Measurements from ENCODE around the gene MGAT3. TPM values are rescaled to one million over a fixed set of nuclear protein-coding genes. Genes with fewer than 3 reads are reported as not detected.

The MGAT3 gene
- total RNA-seq, 2 donors from 2014 or later = 0.38 to 2.6 TPM

DNA sequence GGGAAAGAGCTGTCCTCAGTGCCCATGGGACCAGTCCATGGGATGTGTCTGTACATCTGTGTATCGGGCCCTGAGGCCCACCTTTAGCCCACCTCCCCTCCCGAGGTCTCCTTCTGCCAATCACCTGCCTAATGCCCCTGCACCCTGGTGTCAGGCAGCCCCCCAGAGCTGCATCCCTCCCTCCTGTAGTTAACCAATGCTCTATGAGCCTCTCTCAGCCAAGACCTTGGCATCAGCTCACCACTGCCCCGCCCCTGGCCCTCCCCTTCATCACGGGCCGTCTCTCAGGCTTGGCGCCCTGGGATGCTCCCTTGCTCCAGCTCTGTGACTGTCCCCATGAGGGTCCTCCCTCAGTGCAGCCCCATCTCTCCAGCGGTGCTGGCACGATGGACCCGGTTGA is 18.5 kb downstream of the MGAT3 start:
- no peak for ATAC-seq
- H3K9me3 Mint-ChIP-seq = no peaks in the 10 kb centered on the region
- H3K27ac Mint-ChIP-seq = no peak overlapping the region
- H3K4me3 Mint-ChIP-seq = no peak overlapping the region
- no peaks in the 10 kb centered on the region for H3K36me3 Mint-ChIP-seq
- H3K27me3 Mint-ChIP-seq = no peaks in the 10 kb centered on the region
- no peak for DNase-seq (ENCODE audit: low spot score)
- peaks cover 5 to 8% of the 10 kb centered on the region in 2 donors for H3K4me1 Mint-ChIP-seq (ENCODE audit: low read depth in 2 of 2)

DNA sequence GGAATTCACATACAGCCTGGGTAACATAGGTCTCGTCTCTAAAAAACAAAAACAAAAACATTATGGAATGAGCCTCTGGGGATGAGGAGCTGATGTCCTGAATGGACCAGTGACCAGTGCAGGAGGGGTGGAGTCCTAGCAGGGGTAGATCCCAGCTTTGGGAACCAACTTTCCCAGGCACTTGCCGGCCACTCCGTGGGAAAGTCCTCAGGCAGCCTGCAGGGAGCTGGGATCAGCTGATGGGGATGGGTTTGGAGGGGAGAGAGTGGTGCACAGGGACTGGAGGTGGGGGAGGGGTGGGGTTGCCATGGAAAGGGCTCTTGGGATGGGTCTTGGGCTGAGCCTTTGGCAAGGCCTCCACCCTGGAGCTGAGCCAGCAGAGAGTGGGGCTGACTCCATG is 19.1 kb downstream of the MGAT3 start:
- H3K4me3 Mint-ChIP-seq = no peak overlapping the region
- no peaks in the 10 kb centered on the region for H3K9me3 Mint-ChIP-seq
- no peak for ATAC-seq
- H3K4me1 Mint-ChIP-seq (ENCODE audit: low read depth in 2 of 2) = peaks cover 5 to 6% of the 10 kb centered on the region in 2 donors
- no peaks in the 10 kb centered on the region for H3K36me3 Mint-ChIP-seq
- no peak for DNase-seq (ENCODE audit: low spot score)
- H3K27me3 Mint-ChIP-seq = no peaks in the 10 kb centered on the region
- no peak overlapping the region for H3K27ac Mint-ChIP-seq

DNA sequence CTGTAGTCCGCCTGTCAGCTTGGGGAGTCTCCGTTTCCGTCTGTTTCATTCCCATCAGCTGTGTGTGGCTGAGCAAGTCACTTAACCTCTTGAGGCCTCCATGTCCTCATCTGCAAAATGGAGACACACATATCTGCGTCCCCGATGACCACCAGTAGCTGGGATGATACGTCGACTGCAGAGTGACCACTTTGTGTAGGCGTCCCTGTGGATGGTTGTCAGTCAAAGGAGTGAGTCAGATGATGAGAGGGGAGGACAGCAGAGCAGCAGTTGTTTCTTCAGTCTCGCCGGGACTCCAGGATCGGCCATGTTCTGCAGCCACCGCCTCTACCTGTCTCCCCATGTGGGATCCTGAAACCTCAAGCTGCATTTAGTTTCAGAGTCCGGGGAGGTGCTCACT is 19.9 kb downstream of the MGAT3 start:
- ATAC-seq (no peak), DNase-seq (ENCODE audit: low spot score) (no peak)
- no peaks in the 10 kb centered on the region for H3K36me3 Mint-ChIP-seq
- no peak overlapping the region for H3K27ac Mint-ChIP-seq
- no peak overlapping the region for H3K4me3 Mint-ChIP-seq
- H3K9me3 Mint-ChIP-seq = no peaks in the 10 kb centered on the region
- peaks cover 2% of the 10 kb centered on the region in 2 donors for H3K4me1 Mint-ChIP-seq (ENCODE audit: low read depth in 2 of 2)
- no peaks in the 10 kb centered on the region for H3K27me3 Mint-ChIP-seq

DNA sequence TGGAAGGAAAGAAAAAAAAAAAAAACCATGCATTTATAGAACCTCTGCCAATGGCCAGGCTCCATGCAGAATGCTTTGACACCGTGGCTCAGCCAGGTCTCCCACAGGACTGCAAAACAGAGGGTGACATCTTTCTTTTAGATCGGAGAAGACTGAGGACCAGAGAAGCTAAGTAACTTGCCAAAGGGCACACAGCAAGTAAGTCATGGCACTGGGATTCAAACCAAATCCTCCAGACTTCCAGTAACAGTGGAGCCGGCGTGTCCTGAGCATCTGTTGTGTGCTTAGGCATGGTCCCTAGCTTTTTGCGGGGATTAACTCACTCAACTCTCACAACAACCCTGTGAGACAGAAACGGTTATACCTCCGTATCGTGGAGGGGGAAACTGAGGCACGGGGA is 20.7 kb downstream of the MGAT3 start:
- H3K36me3 Mint-ChIP-seq = no peaks in the 10 kb centered on the region
- H3K4me1 Mint-ChIP-seq (ENCODE audit: low read depth in 2 of 2) = no peaks in the 10 kb centered on the region
- no peak overlapping the region for H3K27ac Mint-ChIP-seq
- DNase-seq (ENCODE audit: low spot score) (no peak), ATAC-seq (no peak)
- H3K9me3 Mint-ChIP-seq = no peaks in the 10 kb centered on the region
- H3K4me3 Mint-ChIP-seq = no peak overlapping the region
- H3K27me3 Mint-ChIP-seq = no peaks in the 10 kb centered on the region

DNA sequence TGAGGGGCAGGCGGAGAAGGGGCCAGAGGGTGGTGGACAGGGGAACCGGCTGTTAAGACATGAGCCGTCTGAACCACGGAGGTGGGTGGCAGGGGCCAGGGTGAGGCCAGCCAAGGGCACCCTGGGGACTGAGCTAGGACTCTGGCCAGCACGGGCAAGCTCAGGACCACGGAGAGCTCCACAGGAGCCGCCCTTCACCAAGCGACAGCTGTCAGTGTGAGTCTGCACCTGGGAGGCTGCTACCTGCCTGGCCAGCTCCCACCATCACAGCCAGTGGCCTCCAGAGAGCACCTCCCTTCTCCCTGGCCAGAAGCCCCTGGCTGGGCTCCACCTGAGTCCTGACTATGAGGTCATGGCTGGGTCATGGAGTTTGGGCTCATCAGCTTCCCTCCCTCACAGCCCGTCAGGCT is 21.6 kb downstream of the MGAT3 start:
- H3K27ac Mint-ChIP-seq = no peak overlapping the region
- H3K4me1 Mint-ChIP-seq (ENCODE audit: low read depth in 2 of 2) = no peaks in the 10 kb centered on the region

DNA sequence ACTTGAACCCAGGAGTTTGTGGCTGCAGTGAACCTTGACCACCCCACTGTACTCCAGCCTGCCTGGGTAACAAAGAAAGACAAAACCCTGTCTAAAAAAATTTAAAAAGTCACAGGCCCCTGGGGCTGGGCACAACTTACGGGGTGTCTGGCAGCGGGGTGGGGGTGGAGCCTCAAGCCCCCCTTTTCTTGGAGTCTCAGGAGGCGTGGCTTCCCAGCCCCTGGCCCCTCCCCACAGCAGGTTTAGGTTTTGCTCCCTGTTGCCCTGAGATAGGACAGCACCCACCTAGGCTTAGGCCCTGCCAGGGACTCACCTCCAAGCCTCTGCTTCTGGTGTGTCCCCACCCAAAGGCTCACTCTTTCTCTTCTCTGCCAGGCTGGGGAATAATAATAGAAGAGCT is 22.4 kb downstream of the MGAT3 start:
- DNase-seq (ENCODE audit: low spot score) = no peak
- Mint-ChIP-seq H3K4me1 (ENCODE audit: low read depth in 2 of 2) (no peaks in the 10 kb centered on the region), H3K9me3 (no peaks in the 10 kb centered on the region), H3K27ac (no peak overlapping the region), H3K4me3 (no peak overlapping the region), H3K27me3 (no peaks in the 10 kb centered on the region), H3K36me3 (no peaks in the 10 kb centered on the region)
- ATAC-seq = no peak

More for the DNA sequence above, 21.6 kb downstream of the MGAT3 start:
- ATAC-seq (no peak), DNase-seq (ENCODE audit: low spot score) (no peak)
- no peaks in the 10 kb centered on the region for H3K27me3 Mint-ChIP-seq
- H3K9me3 Mint-ChIP-seq = no peaks in the 10 kb centered on the region
- no peaks in the 10 kb centered on the region for H3K36me3 Mint-ChIP-seq
- no peak overlapping the region for H3K4me3 Mint-ChIP-seq

DNA sequence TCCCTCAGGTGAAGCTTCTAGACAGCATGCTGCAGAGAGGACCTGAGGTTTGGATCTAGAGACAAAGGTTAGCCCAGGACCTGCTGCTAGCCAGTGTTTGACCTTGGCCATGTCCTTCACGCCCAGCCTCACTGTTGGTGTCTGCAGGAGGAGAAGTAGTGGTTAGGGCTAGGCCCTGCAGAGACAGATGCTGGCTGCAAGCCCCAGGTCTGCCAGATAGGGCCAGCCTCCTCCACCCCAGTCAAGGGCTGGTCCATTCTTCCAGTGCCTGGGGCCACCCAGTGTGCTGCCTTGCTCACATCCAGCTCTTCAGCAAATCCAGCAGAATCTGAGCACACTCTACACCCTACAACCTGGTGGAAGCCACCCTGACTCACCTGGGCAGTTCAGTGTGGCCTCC is 23.7 kb downstream of the MGAT3 start:
- H3K4me3 Mint-ChIP-seq = no peak overlapping the region
- H3K27me3 Mint-ChIP-seq = no peaks in the 10 kb centered on the region
- H3K27ac Mint-ChIP-seq = no peak overlapping the region
- no peaks in the 10 kb centered on the region for H3K4me1 Mint-ChIP-seq (ENCODE audit: low read depth in 2 of 2)
- H3K36me3 Mint-ChIP-seq = no peaks in the 10 kb centered on the region
- H3K9me3 Mint-ChIP-seq = no peaks in the 10 kb centered on the region
- DNase-seq (ENCODE audit: low spot score) (no peak), ATAC-seq (no peak)

DNA sequence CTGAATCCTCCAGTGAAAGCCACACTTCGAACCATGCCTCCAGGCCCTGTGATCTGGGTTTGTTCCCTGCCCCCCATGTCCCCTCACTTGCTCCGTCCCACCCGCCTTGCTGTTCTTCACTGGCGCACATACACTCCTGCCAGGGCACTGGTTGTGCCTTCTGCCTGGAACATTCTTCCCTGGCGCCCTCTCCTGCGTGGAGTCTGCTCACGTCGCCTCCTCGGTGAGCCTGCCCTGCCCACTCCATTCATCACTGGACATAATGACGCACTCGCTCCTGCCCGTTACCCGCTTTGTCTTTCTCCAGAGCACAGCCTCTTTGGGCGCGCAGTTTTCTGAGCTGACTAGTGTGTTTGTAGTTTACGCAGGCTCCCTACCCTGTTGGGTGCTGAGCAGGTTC is 24.2 kb downstream of the MGAT3 start:
- H3K27me3 Mint-ChIP-seq = no peaks in the 10 kb centered on the region
- no peak overlapping the region for H3K27ac Mint-ChIP-seq
- no peak for ATAC-seq
- H3K4me1 Mint-ChIP-seq (ENCODE audit: low read depth in 2 of 2) = no peaks in the 10 kb centered on the region
- DNase-seq (ENCODE audit: low spot score) = no peak
- no peak overlapping the region for H3K4me3 Mint-ChIP-seq
- H3K9me3 Mint-ChIP-seq = no peaks in the 10 kb centered on the region
- H3K36me3 Mint-ChIP-seq = no peaks in the 10 kb centered on the region

DNA sequence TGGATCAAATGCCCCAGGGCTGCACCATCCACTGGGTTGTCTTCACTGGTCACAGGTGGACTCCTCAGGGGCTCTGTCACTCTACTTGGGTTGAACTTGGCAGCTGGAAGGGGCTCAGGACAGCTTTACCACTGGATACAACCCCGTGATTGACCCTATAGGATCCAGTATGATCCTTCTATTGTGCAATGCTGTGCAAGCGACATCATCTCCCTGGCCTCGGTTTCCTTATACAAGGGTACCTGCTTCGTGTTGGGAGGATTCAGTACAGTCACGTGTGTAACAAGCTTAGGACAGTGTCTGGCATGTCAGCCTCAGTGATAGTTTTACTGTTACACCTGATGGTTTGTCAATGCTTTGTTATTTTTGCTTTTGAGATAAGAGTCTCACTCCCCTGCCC is 24.8 kb downstream of the MGAT3 start:
- no peaks in the 10 kb centered on the region for H3K9me3 Mint-ChIP-seq
- H3K36me3 Mint-ChIP-seq = no peaks in the 10 kb centered on the region
- H3K27me3 Mint-ChIP-seq = no peaks in the 10 kb centered on the region
- DNase-seq (ENCODE audit: low spot score) = no peak
- ATAC-seq = no peak
- no peaks in the 10 kb centered on the region for H3K4me1 Mint-ChIP-seq (ENCODE audit: low read depth in 2 of 2)
- H3K4me3 Mint-ChIP-seq = no peak overlapping the region
- no peak overlapping the region for H3K27ac Mint-ChIP-seq

DNA sequence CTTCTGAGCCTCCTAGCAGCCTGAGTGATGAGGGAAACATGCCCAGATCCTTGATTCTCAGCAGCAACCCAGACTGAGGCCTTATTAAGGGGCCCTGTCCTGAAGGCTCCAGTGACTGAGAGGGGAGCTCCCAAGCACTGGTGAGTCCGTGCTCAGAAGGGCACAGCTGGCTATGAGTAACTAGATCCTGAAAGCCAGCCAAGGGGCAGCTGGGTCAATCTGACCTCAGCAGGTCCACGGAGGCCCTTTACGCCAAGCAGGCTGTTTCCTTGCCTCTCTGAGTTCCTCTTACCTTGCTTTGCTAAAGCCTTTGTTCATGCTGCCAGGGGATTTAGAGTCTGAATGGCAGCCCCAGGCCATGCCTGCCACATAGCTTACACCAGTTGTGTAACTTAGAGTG is 26.0 kb downstream of the MGAT3 start:
- no peak for ATAC-seq
- Mint-ChIP-seq H3K27ac (no peak overlapping the region), H3K36me3 (no peaks in the 10 kb centered on the region), H3K27me3 (no peaks in the 10 kb centered on the region), H3K4me3 (no peak overlapping the region), H3K9me3 (no peaks in the 10 kb centered on the region), H3K4me1 (ENCODE audit: low read depth in 2 of 2) (no peaks in the 10 kb centered on the region)
- no peak for DNase-seq (ENCODE audit: low spot score)

DNA sequence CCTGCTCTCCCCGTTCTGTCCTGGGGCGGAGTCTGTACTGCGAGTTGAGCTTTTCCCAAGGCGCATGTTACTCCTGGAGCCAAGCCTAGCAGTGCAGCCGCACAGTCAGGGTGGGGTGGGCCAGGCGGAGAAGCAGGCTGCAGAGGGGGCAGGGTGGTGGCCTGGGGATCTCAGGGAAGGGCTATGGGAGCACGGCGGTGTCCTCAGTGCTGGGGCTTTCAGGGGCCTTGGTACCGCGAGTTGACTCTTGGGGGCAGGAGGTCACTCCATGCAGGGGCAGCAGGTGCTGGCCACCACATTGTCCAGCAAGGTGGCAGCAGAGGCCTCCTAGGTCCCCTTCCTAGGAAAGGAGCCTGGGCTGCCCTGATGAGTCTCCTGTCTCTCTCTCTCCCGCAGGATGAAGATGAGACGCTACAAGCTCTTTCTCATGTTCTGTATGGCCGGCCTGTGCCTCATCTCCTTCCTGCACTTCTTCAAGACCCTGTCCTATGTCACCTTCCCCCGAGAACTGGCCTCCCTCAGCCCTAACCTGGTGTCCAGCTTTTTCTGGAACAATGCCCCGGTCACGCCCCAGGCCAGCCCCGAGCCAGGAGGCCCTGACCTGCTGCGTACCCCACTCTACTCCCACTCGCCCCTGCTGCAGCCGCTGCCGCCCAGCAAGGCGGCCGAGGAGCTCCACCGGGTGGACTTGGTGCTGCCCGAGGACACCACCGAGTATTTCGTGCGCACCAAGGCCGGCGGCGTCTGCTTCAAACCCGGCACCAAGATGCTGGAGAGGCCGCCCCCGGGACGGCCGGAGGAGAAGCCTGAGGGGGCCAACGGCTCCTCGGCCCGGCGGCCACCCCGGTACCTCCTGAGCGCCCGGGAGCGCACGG is 30.4 kb downstream of the MGAT3 start:
- Mint-ChIP-seq H3K27me3 (no peaks in the 10 kb centered on the region), H3K4me1 (ENCODE audit: low read depth in 2 of 2) (peaks cover 5 to 7% of the 10 kb centered on the region in 2 donors), H3K36me3 (no peaks in the 10 kb centered on the region), H3K9me3 (no peaks in the 10 kb centered on the region), H3K4me3 (no peak overlapping the region), H3K27ac (no peak overlapping the region)
- ATAC-seq (no peak), DNase-seq (ENCODE audit: low spot score) (no peak)

DNA sequence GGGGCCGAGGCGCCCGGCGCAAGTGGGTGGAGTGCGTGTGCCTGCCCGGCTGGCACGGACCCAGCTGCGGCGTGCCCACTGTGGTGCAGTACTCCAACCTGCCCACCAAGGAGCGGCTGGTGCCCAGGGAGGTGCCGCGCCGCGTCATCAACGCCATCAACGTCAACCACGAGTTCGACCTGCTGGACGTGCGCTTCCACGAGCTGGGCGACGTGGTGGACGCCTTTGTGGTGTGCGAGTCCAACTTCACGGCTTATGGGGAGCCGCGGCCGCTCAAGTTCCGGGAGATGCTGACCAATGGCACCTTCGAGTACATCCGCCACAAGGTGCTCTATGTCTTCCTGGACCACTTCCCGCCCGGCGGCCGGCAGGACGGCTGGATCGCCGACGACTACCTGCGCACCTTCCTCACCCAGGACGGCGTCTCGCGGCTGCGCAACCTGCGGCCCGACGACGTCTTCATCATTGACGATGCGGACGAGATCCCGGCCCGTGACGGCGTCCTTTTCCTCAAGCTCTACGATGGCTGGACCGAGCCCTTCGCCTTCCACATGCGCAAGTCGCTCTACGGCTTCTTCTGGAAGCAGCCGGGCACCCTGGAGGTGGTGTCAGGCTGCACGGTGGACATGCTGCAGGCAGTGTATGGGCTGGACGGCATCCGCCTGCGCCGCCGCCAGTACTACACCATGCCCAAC is 31.2 kb downstream of the MGAT3 start:
- Mint-ChIP-seq H3K4me3 (no peak overlapping the region), H3K36me3 (no peaks in the 10 kb centered on the region), H3K4me1 (ENCODE audit: low read depth in 2 of 2) (peaks cover 5 to 7% of the 10 kb centered on the region in 2 donors)

DNA sequence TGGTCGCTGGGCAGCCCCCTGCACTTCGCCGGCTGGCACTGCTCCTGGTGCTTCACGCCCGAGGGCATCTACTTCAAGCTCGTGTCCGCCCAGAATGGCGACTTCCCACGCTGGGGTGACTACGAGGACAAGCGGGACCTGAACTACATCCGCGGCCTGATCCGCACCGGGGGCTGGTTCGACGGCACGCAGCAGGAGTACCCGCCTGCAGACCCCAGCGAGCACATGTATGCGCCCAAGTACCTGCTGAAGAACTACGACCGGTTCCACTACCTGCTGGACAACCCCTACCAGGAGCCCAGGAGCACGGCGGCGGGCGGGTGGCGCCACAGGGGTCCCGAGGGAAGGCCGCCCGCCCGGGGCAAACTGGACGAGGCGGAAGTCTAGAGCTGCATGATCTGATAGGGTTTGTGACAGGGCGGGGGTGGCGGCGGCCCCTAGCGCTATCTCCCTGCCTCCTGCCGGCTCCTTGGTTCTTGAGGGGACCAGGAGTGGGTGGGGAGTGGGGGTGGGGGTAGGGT is 31.8 kb downstream of the MGAT3 start:
- Mint-ChIP-seq H3K4me3 (no peak overlapping the region), H3K9me3 (no peaks in the 10 kb centered on the region), H3K27ac (no peak overlapping the region), H3K27me3 (no peaks in the 10 kb centered on the region), H3K4me1 (ENCODE audit: low read depth in 2 of 2) (peaks cover 5 to 7% of the 10 kb centered on the region in 2 donors), H3K36me3 (no peaks in the 10 kb centered on the region)
- ATAC-seq (no peak), DNase-seq (ENCODE audit: low spot score) (no peak)

More for the DNA sequence above, 31.2 kb downstream of the MGAT3 start:
- Mint-ChIP-seq H3K27ac (no peak overlapping the region), H3K27me3 (no peaks in the 10 kb centered on the region), H3K9me3 (no peaks in the 10 kb centered on the region)
- DNase-seq (ENCODE audit: low spot score) = no peak
- no peak for ATAC-seq
